SU-DHL-6 (cell line): Measurements from ENCODE around the gene TMEM131L.

Experiments
- H2AFZ ChIP-seq: fragments of 200-600 bp; sonication (generic); 2 replicates; pipeline ENCODE4 v1.6.1; 2014; ENCODE audit warnings: low read depth, mild to moderate bottlenecking, moderate library complexity, mixed read lengths, antibody characterized with exemption, low read length; ENCODE audit not compliant: severe bottlenecking
- H3F3A ChIP-seq: fragments of 200-600 bp; shearing (Covaris generic); 2 replicates; pipeline ENCODE4 v1.6.0; 2016; ENCODE audit warnings: antibody characterized with exemption, mild to moderate bottlenecking; ENCODE audit not compliant: insufficient read depth
- H3K27ac ChIP-seq: fragments of 200-600 bp; sonication (generic); 2 replicates; pipeline ENCODE4 v1.5.1; 2016; ENCODE audit warnings: low read depth, mild to moderate bottlenecking, low read length, moderate library complexity, mixed read lengths
- H3K27me3 ChIP-seq: fragments of 200-600 bp; sonication (generic), shearing (Covaris generic); 2 replicates; pipeline ENCODE4 v1.6.0; 2014; ENCODE audit warnings: mild to moderate bottlenecking, low read length
- H3K36me3 ChIP-seq: fragments of 200-600 bp; sonication (generic); 2 replicates; pipeline ENCODE4 v1.6.1; 2014; ENCODE audit warnings: mild to moderate bottlenecking, low read length, mixed read lengths
- H3K4me2 ChIP-seq: fragments of 300-600, 200-600 bp; shearing (Covaris generic), sonication (generic); 2 replicates; pipeline ENCODE4 v1.6.0; 2014; ENCODE audit warnings: low read length, low read depth, mild to moderate bottlenecking; ENCODE audit not compliant: poor library complexity, severe bottlenecking
- H3K4me3 ChIP-seq: fragments of 200-600 bp; sonication (generic); 2 replicates; pipeline ENCODE4 v1.5.1; 2014; ENCODE audit warnings: antibody characterized with exemption, low read length, mild to moderate bottlenecking, mixed read lengths; ENCODE audit not compliant: insufficient read depth, poor library complexity, severe bottlenecking
- H3K79me2 ChIP-seq: fragments of 200-600 bp; sonication (generic); 2 replicates; pipeline ENCODE4 v1.6.1; 2014; ENCODE audit warnings: mild to moderate bottlenecking, low read length, moderate library complexity; ENCODE audit not compliant: insufficient read depth
- H3K9ac ChIP-seq: fragments of 200-600 bp; sonication (generic); 2 replicates; pipeline ENCODE4 v1.7.0; 2014; ENCODE audit warnings: mild to moderate bottlenecking, low read length
- H3K9me2 ChIP-seq: fragments of 200-600 bp; sonication (generic); replicated peaks from 2 replicates; pipeline ENCODE4 v1.6.1; 2014; ENCODE audit warnings: low read length; ENCODE audit not compliant: insufficient read depth
- H3K9me3 ChIP-seq: fragments of 200-600 bp; sonication (generic); 2 replicates; pipeline ENCODE4 v1.6.1; 2014; ENCODE audit warnings: low read length, mixed read lengths; ENCODE audit not compliant: insufficient read depth
- H4K20me1 ChIP-seq: fragments of 200-600 bp; sonication (generic); 2 replicates; pipeline ENCODE4 v1.6.1; 2014; ENCODE audit warnings: low read depth, mild to moderate bottlenecking, antibody characterized with exemption, low read length, moderate library complexity, mixed read lengths
- EZH2phosphoT487 ChIP-seq: fragments of 200-600 bp; sonication (generic), shearing (Covaris generic); conservative IDR thresholded peaks from 2 replicates; pipeline ENCODE4 v1.6.1; 2018; ENCODE audit warnings: mild to moderate bottlenecking, antibody characterized with exemption, low read length, moderate library complexity, mixed read lengths
- TF ChIP-seq, protein P1 (sequence below): fragments of 200-600 bp; sonication (generic); IDR thresholded peaks from one replicate; pipeline ENCODE4 v1.5.1; 2017; ENCODE audit warnings: antibody characterized with exemption, mild to moderate bottlenecking, low read length, moderate library complexity; ENCODE audit not compliant: insufficient read depth, poor library complexity, severe bottlenecking

TMEM131L gene

DNA sequence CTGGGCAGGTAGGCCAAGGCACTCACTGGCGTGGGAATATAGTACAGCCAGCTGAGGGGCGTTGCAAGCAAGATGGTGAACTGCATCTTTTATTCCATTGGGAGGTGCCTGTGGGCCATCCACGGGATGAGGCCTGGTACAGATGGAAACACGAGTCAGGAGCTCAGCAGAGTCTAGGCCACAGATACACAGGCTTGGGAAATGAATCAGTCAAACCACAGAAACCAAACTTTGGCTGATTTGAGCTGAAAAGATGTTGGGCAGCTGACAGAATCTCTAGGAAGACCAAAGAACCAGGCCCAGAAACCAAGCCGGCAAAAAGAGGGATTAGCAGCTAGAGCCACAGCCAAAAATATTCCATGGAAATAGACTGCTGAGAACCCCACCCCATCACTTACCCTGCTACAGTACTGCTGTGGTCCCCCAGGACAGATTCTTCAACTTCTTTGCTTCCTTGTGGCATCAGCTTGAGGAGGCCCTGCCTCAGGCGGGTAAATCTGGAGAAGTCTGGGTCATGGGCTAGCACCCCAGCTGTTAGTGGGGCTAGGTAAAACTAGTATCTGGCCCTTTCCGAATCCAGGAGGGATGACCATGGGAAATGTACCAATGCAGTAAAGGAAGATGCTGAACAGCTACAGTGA lies 75.4 kb downstream of the TMEM131L start:
- no peak for TF ChIP-seq EZH2phosphoT487
- TF ChIP-seq, protein P1, sequence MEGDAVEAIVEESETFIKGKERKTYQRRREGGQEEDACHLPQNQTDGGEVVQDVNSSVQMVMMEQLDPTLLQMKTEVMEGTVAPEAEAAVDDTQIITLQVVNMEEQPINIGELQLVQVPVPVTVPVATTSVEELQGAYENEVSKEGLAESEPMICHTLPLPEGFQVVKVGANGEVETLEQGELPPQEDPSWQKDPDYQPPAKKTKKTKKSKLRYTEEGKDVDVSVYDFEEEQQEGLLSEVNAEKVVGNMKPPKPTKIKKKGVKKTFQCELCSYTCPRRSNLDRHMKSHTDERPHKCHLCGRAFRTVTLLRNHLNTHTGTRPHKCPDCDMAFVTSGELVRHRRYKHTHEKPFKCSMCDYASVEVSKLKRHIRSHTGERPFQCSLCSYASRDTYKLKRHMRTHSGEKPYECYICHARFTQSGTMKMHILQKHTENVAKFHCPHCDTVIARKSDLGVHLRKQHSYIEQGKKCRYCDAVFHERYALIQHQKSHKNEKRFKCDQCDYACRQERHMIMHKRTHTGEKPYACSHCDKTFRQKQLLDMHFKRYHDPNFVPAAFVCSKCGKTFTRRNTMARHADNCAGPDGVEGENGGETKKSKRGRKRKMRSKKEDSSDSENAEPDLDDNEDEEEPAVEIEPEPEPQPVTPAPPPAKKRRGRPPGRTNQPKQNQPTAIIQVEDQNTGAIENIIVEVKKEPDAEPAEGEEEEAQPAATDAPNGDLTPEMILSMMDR, result no peak
- H3K4me3 ChIP-seq, result no peak overlapping the region
- H4K20me1 ChIP-seq, result peaks cover 25% of the 10 kb centered on the region
- no peak overlapping the region for H3K27ac ChIP-seq
- H3K79me2 ChIP-seq, result peaks cover 100% of the 10 kb centered on the region
- no peaks in the 10 kb centered on the region for H3K9me3 ChIP-seq
- H3K4me2 ChIP-seq, result no peak overlapping the region
- H3K9me2 ChIP-seq, result no peaks in the 10 kb centered on the region
- H3K9ac ChIP-seq, result no peak overlapping the region
- H3K27me3 ChIP-seq, result no peaks in the 10 kb centered on the region
- peaks cover 22% of the 10 kb centered on the region for H3K36me3 ChIP-seq
- peaks cover 16% of the 10 kb centered on the region; the same call in 1 of the 2 replicates for H3F3A ChIP-seq
- no peak overlapping the region for H2AFZ ChIP-seq

- Histone ChIP-seq H3K9me3 (no peaks in the 10 kb centered on the region), H3K9me2 (no peaks in the 10 kb centered on the region), H3K4me3 (no peak overlapping the region), H3K36me3 (peaks cover 22% of the 10 kb centered on the region), H2AFZ (no peak overlapping the region), H3K27ac (no peak overlapping the region), H3K4me2 (no peak overlapping the region), H3K79me2 (peaks cover 100% of the 10 kb centered on the region), H3K27me3 (no peaks in the 10 kb centered on the region), H4K20me1 (peaks cover 29% of the 10 kb centered on the region), H3F3A (peaks cover 20% of the 10 kb centered on the region), H3K9ac (no peak overlapping the region)
- no peak for TF ChIP-seq EZH2phosphoT487
- TF ChIP-seq, protein P1, result no peak
Observed at GRCh38 chr4:153542131-153542530, 76.0 kb downstream of the TMEM131L start.

DNA sequence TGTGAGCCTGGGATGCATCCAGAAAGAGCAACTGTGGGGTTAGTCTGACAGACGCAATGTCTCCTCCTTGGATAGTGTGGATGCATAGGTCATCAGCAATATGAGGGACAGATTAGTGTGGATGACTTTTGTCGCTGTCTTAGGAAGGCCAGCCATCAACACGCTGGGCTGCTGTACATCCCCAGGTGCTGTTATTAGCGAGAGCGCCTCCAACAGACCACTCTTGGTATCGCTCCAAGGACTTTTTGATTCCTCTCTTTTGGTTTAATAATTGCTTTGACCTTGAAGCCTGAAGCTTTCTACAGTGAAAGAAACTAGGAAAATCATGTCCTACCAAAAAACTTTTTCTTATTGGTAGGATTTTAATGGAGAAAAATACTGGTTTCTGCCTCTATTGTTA lies 76.7 kb downstream of the TMEM131L start:
- Histone ChIP-seq H3K79me2 (peaks cover 100% of the 10 kb centered on the region), H3F3A (peaks cover 22% of the 10 kb centered on the region), H3K9ac (no peak overlapping the region), H3K27ac (no peak overlapping the region), H4K20me1 (peaks cover 33% of the 10 kb centered on the region), H2AFZ (no peak overlapping the region), H3K4me2 (no peak overlapping the region), H3K9me2 (no peaks in the 10 kb centered on the region), H3K27me3 (no peaks in the 10 kb centered on the region), H3K9me3 (no peaks in the 10 kb centered on the region), H3K36me3 (peaks cover 25% of the 10 kb centered on the region), H3K4me3 (no peak overlapping the region)
- TF ChIP-seq, protein P1, result peak; percentile 41
- no peak for TF ChIP-seq EZH2phosphoT487
